Measurements from ENCODE around the gene ARL3. TPM values are rescaled to one million over a fixed set of nuclear protein-coding genes. Genes with fewer than 3 reads are reported as not detected.

The ARL3 gene
- total RNA-seq, 3 donors from 2014 or later = 2.4 to 11.2 (median 4.4) TPM

GRCh38 chr10:102714621-102715455 is 641 bp upstream of the ARL3 start, which contains the start of gene SFXN2:
Gene SFXN2 (plus strand): TSS chr10:102714636. CDS start chr10:102726637, 12,001 bp downstream.
- DNase-seq = peak in 2 of 3 donors; percentile 43 to 54
- H3K9me3 ChIP-seq = no peaks in the 10 kb centered on the region
- TF ChIP-seq CTCF (IDR thresholded peaks at IDR 0.05) = no peak
- H3K4me3 ChIP-seq = peak within 1 kb of the TSS; percentile 64
- no peaks in the 10 kb centered on the region for H3K36me3 ChIP-seq (ENCODE audit: low read depth)
- intact Hi-C loops (cut with DNase I, micrococcal nuclease) = no loop called here
- H3K4me1 ChIP-seq (ENCODE audit: low read depth) = peaks cover 6% of the 10 kb centered on the region
- peak; percentile 41 for ATAC-seq

GRCh38 chr10:102713539-102713813 is 721 bp downstream of the ARL3 start:
- H3K9me3 ChIP-seq = no peaks in the 10 kb centered on the region
- DNase-seq (no peak), ATAC-seq (peak; percentile 47)
- no peak for TF ChIP-seq CTCF (IDR thresholded peaks at IDR 0.05)
- no peaks in the 10 kb centered on the region for H3K36me3 ChIP-seq (ENCODE audit: low read depth)
- intact Hi-C loops (cut with DNase I, micrococcal nuclease) = no loop called here
- peaks cover 6% of the 10 kb centered on the region for H3K4me1 ChIP-seq (ENCODE audit: low read depth)
- H3K4me3 ChIP-seq = peak overlapping the region; percentile 64

GRCh38 chr10:102712843-102713538 is 1.2 kb downstream of the ARL3 start:
- peaks cover 6% of the 10 kb centered on the region for H3K4me1 ChIP-seq (ENCODE audit: low read depth)
- DNase-seq (no peak), ATAC-seq (no peak)
- no peaks in the 10 kb centered on the region for H3K36me3 ChIP-seq (ENCODE audit: low read depth)
- peak overlapping the region; percentile 3 for H3K4me3 ChIP-seq
- H3K9me3 ChIP-seq = no peaks in the 10 kb centered on the region
- TF ChIP-seq CTCF (IDR thresholded peaks at IDR 0.05) = no peak
- intact Hi-C loops (cut with DNase I, micrococcal nuclease) = no loop called here

- peaks cover 6% of the 10 kb centered on the region for H3K4me1 ChIP-seq (ENCODE audit: low read depth)
- intact Hi-C loops (cut with DNase I, micrococcal nuclease) = no loop called here
- H3K9me3 ChIP-seq = no peaks in the 10 kb centered on the region
- no peaks in the 10 kb centered on the region for H3K36me3 ChIP-seq (ENCODE audit: low read depth)
- H3K4me3 ChIP-seq = no peak overlapping the region
- no peak for DNase-seq
- TF ChIP-seq CTCF (IDR thresholded peaks at IDR 0.05) = no peak
- ATAC-seq = no peak
These were observed 2.1 kb downstream of the ARL3 start for GRCh38 chr10:102712089-102712488.

- no peaks in the 10 kb centered on the region for H3K9me3 ChIP-seq
- H3K4me1 ChIP-seq (ENCODE audit: low read depth) = peaks cover 6% of the 10 kb centered on the region
- no peaks in the 10 kb centered on the region for H3K36me3 ChIP-seq (ENCODE audit: low read depth)
- no peak overlapping the region for H3K4me3 ChIP-seq
- ATAC-seq (no peak), DNase-seq (no peak)
- intact Hi-C loops (cut with DNase I, micrococcal nuclease) = no loop called here
- no peak for TF ChIP-seq CTCF (IDR thresholded peaks at IDR 0.05)
These were observed 3.6 kb downstream of the ARL3 start for GRCh38 chr10:102710609-102711008.

Measured in mucosa of descending colon (tissue), 3 donors.